Activated CD8-positive, alpha-beta memory T cell treated with anti-CD3 and anti-CD28 coated beads for 24 hours (primary cell): ENCODE data around the gene KIF5C.

Experiments used
- DNase-seq: peaks from one replicate; pipeline ENCODE4 v3.0.0-alpha.2; 2020

Gene KIF5C

GRCh38 chr2:148996805-148997204 lies 121.8 kb downstream of the KIF5C start:
- no peak for DNase-seq

- DNase-seq, result no peak
Observed at GRCh38 chr2:148998165-148998830, 123.3 kb downstream of the KIF5C start.

GRCh38 chr2:148998831-148999200 lies 123.8 kb downstream of the KIF5C start:
- DNase-seq, result no peak

GRCh38 chr2:148999451-148999921 lies 124.5 kb downstream of the KIF5C start:
- no peak for DNase-seq

DNA sequence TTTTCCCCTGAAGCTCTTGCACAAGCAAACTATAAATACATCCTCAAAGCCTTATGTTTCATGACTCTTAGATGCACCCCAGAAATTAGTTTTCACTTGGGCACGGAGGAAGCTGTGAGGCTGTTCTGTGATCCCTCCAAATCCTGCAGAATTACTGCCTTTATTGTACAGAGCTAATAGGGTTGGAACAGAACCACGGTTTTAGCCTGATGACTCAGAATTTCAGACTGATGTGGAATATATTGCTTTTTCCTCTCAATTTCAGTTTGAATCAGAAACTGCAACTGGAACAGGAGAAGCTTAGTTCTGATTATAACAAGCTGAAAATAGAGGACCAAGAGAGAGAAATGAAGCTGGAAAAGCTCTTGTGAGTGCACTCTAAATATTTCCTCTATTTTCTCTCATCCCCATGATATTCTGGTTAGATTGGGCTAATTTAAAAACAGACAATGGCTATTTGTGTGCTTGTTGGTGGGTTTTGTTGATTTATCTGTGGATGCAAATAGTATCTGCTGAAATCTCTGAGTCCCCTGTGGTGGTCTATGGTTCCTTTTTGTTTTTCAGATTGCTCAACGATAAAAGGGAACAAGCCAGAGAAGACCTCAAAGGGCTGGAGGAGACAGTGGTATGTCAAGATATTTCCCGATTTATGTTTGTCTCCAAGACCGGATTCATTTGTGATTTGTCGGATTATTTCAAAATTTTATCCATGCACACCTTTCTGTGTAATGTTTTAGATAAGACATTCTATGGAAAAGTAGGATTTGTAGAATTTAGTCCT lies 125.3 kb downstream of the KIF5C start:
- no peak for DNase-seq

GRCh38 chr2:149001496-149001895 lies 126.5 kb downstream of the KIF5C start:
- DNase-seq, result no peak

GRCh38 chr2:149002378-149002890 lies 127.4 kb downstream of the KIF5C start:
- DNase-seq, result no peak

GRCh38 chr2:149002891-149003740 lies 128.1 kb downstream of the KIF5C start:
- DNase-seq, result no peak

DNA sequence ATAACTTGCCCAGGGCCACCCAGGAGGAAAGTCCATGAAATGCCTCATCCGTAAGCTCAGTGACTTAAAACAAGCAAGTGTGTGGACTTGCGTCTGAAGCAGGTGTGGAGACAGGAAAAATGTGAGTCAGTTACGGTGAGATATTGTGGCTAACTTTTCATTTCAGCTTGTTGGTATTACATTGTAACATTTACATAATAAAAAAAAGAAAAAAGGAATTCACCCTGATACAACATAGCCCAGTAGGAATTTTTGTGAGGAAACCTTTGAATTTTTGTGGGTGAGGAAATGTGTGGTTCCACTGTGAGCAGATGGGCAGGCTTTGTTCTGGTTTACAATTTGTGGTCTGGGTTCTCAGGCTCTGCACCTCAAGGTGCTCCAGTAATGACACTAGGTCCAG lies 129.8 kb downstream of the KIF5C start:
- DNase-seq, result no peak

GRCh38 chr2:149005471-149006077 lies 130.5 kb downstream of the KIF5C start:
- no peak for DNase-seq

DNA sequence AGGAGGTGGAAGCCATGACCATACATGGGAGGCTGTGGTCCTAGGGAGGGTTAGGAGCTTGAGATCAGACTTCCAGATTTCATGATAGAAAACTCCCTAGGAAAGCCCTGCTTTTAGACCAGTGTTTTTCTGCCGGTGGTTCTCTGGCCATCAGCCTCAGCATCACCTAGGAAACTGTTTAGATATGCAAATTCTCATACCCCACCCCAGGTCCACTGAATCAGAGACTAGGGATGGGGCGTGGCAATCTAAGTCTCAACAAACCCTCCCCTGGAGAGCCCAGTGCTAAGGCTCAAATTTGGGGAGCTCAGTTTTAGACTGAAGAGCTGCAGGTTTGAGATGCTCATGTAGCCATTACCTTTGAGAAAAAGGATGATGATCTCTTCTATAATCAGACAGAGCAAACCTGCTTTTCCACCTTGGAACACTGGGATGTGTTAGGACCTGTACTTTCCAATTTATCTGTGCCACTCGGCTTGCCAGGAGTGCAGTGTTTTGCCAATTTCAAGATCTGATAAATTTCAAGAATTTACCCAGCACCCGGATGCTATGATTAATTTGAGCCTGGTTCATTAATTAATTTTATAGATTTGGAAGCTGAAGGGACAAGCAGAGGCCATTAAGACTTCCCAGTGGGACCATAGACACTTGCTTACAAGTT lies 132.0 kb downstream of the KIF5C start:
- no peak for DNase-seq

GRCh38 chr2:149008381-149008780 lies 133.4 kb downstream of the KIF5C start:
- no peak for DNase-seq

DNA sequence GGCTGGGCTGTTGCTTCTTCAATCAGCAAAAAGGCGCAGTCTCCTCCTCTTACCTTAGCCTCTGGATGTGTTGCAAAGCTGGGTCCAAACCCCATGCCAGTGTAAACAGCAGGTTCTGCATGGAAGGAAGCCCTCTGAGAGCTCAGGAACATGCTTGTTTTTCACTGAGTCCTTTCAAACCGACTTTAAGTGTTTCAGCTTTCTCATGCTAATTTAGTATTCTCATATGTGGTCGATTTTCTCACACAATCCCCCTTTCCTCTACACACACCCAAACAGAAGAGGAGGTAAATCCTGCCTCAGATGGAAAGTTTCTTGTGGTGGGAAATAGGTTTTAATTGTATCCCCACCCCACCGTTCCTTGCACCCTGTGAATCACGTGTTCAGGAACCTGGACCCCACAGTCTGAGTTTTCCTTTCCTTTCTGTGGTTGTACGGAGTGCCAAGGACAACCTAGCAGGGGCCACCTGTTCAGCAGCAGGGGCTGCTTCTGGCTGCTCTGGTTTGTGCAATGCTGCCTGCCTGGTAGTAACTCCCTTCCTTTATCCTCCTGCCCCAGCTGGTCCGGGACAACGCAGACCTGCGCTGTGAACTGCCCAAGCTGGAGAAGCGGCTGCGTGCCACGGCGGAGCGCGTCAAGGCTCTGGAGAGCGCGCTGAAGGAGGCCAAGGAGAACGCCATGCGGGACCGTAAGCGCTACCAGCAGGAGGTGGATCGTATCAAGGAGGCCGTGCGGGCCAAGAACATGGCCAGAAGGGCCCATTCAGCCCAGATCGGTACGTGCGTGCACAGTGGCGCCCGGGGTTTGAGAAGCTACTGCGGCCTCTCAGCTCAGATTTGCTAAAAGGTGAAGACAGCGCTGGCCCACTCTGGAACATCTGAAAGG lies 134.8 kb downstream of the KIF5C start:
- no peak for DNase-seq

- DNase-seq, result no peak
Observed at GRCh38 chr2:149012545-149012944, 137.5 kb downstream of the KIF5C start.

DNA sequence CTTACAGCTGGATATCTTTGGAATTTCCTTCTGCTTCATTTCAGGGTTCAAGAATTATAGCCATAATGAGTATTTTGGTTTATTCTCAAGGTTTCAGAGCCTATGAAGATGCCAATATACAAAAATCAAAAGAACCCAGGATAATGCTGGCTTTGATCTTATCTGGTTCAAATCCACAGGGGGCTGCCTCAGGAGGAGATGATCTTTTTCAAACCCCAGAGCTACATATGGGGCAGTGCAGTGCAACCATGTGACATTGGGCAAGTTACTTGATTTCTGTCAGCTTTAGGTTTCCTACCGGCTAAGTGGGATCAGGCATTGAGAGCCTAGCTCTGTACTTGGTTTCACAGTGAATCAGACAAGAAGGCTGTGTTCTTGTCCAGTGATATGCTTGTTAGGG lies 140.5 kb downstream of the KIF5C start:
- no peak for DNase-seq

DNA sequence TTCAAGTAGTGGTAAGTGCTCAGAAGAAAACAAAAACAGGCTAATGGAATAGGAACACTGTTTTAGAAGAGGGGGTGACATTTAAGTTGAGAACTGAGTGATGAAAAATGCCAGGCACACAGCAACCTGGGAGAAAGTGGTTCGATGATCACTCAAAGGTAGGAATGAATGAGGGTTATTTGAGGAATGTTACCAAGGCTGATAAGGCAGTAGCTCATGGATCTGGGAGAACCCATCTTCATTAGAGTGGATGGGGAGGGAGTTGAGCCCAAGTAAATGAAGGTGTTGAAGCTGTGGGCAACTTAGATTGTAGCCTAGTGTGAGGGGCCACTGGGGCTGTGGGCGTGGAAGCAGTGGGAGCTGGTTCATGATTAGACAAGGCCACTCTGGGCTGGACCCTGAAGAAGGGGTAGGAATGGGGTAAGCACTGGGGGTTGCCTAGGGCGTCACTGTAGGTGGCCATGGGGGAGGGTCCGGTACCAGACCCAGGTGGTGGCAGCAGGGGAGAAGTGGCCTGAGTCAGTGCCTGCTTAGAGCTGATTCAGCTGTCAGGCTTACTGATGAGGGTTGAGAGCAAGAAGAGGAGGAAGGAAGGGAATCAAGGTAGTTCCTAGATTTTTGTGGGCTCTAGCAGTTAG lies 141.0 kb downstream of the KIF5C start:
- no peak for DNase-seq

GRCh38 chr2:149017116-149017985 lies 142.3 kb downstream of the KIF5C start:
- DNase-seq, result peak; percentile 86

- no peak for DNase-seq
Observed at GRCh38 chr2:149018981-149019380, 144.0 kb downstream of the KIF5C start.

DNA sequence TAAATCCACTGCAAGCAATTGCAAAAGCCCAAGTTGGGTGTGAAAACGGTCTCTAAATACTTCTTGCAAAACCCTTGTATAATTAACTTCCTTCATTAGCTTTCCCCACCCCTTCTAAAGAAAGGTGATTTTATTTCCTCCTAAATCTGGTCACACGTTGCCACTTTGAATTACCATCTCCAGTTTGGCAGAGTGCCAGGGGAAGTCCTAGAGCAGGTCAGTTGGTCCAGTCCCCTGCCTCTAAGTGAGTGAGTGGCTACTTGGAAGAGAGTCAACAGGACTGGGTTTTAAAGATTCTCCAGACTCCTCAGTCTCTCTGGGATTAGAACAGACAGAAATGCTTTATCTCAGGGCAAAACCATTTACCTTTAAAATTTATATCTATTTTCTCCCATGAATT lies 144.7 kb downstream of the KIF5C start:
- no peak for DNase-seq

DNA sequence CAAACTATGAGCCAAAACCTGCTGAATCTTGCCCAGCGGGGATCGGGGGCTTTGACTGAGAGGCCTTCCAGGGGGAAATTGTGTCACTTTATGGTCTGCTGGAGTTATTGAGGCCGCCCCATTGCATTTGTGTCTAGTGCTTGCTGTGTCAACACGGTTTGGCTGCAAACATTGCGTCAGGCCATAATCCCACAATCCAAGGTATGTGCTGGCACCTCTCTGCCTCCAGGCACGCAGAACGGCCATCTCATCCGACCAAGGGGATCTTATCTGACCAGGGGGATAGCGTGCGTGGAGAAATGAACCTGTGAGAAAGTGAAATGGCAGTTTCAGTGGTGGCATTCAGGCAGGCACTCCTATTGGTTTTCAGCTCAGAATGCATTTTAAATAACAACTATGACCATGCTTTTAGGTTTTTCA lies 145.4 kb downstream of the KIF5C start:
- no peak for DNase-seq
